IPS-15b (cell line): ENCODE data around the gene OGG1.

Source experiments
- H3K27me3 ChIP-seq: one replicate; pipeline ENCODE4 v1.6.1; 2013; ENCODE audit warnings: low read length; ENCODE audit not compliant: control insufficient read depth, insufficient read depth
- H3K36me3 ChIP-seq: one replicate; pipeline ENCODE4 v1.6.1; 2013; ENCODE audit warnings: low read length; ENCODE audit not compliant: control insufficient read depth, insufficient read depth
- H3K4me1 ChIP-seq: one replicate; pipeline ENCODE4 v1.6.1; 2013; ENCODE audit warnings: mild to moderate bottlenecking, low read length; ENCODE audit not compliant: control insufficient read depth, insufficient read depth
- H3K4me3 ChIP-seq: one replicate; pipeline ENCODE4 v1.5.1; 2013; ENCODE audit warnings: low read depth, low read length
- H3K9ac ChIP-seq: one replicate; pipeline ENCODE4 v1.6.1; 2013; ENCODE audit warnings: low read depth, mild to moderate bottlenecking, low read length
- H3K9me3 ChIP-seq: one replicate; pipeline ENCODE4 v1.6.1; 2013; ENCODE audit warnings: mild to moderate bottlenecking, low read length; ENCODE audit not compliant: control insufficient read depth, insufficient read depth

Gene OGG1

DNA sequence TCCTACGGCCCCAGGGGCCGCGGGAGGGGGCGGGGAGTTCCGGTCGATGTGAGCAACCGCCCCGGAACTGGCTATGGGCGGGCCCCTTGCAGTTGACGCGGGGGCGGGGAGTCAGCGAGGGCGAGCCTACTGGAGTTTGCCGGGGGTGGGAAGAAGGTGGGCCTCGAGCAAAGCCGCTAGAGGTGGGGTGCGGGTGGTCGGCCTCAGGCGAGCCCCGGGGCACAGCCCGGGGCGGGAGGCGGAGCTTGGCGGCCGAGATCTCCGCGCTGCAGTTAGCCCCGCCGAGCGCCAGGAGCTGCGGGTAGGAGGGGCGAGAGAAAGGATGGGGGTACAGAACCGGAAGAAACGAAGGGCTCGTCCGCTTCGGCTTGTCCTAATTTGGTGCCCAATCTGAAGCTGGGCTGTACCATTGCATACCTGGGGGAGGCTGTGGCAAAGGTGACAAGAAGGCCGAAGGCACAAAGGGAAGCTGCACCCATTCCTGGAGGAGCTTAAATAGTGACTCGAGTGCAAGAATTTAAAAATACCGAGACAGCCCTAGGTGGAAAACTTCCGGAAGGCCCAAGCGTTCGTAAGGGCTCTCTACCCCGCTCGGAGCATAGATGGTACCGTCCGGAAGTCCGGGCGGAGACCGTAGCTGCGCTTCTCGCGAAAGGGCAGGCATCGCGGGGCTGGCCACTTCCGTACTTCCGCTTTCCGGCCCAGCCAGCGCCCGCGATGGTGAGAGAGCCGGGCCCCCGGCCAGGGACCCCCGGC lies 42.8 kb downstream of the OGG1 start, which contains the start of the genes ARPC4 and TADA3:
Gene ARPC4, plus strand, starts transcription at position 678 of the 756 bp plus-strand sequence. Its CDS starts 40 bp downstream, at position 718.
Gene TADA3, minus strand, starts transcription at position 69 of the 756 bp plus-strand sequence. CDS start 1,007 bp downstream, outside the sequence.
- Histone ChIP-seq H3K4me1 (no peaks in the 10 kb centered on the region), H3K9me3 (no peaks in the 10 kb centered on the region), H3K27me3 (no peaks in the 10 kb centered on the region), H3K9ac (peak within 1 kb of the TSS; percentile 100), H3K4me3 (peak within 1 kb of the TSS; percentile 99), H3K36me3 (peaks cover 16% of the 10 kb centered on the region)

- peaks cover 18% of the 10 kb centered on the region for H3K36me3 ChIP-seq
Observed at GRCh38 chr3:9793161-9793781, 43.5 kb downstream of the OGG1 start.

GRCh38 chr3:9794400-9794799 lies 44.6 kb downstream of the OGG1 start:
- no peak overlapping the region for H3K9ac ChIP-seq
- no peaks in the 10 kb centered on the region for H3K4me1 ChIP-seq
- H3K27me3 ChIP-seq = no peaks in the 10 kb centered on the region
- no peaks in the 10 kb centered on the region for H3K9me3 ChIP-seq
- H3K36me3 ChIP-seq = peaks cover 15% of the 10 kb centered on the region
- H3K4me3 ChIP-seq = no peak overlapping the region

More at GRCh38 chr3:9793161-9793781, 43.5 kb downstream of the OGG1 start:
- H3K9ac ChIP-seq = peak overlapping the region; percentile 100
- no peaks in the 10 kb centered on the region for H3K4me1 ChIP-seq
- H3K27me3 ChIP-seq = no peaks in the 10 kb centered on the region
- peak overlapping the region; percentile 99 for H3K4me3 ChIP-seq
- no peaks in the 10 kb centered on the region for H3K9me3 ChIP-seq

GRCh38 chr3:9795207-9795606 lies 45.5 kb downstream of the OGG1 start:
- Histone ChIP-seq H3K9ac (no peak overlapping the region), H3K36me3 (peaks cover 18% of the 10 kb centered on the region), H3K27me3 (no peaks in the 10 kb centered on the region), H3K4me1 (no peaks in the 10 kb centered on the region), H3K4me3 (no peak overlapping the region), H3K9me3 (no peaks in the 10 kb centered on the region)

GRCh38 chr3:9797196-9797945 lies 47.6 kb downstream of the OGG1 start:
- H3K9ac ChIP-seq = no peak overlapping the region
- H3K9me3 ChIP-seq = no peaks in the 10 kb centered on the region
- no peak overlapping the region for H3K4me3 ChIP-seq
- H3K27me3 ChIP-seq = no peaks in the 10 kb centered on the region
- H3K4me1 ChIP-seq = no peaks in the 10 kb centered on the region
- peaks cover 29% of the 10 kb centered on the region for H3K36me3 ChIP-seq

- Histone ChIP-seq H3K4me3 (no peak overlapping the region), H3K36me3 (peaks cover 52% of the 10 kb centered on the region), H3K27me3 (no peaks in the 10 kb centered on the region), H3K4me1 (no peaks in the 10 kb centered on the region), H3K9me3 (no peaks in the 10 kb centered on the region), H3K9ac (no peak overlapping the region)
Observed at GRCh38 chr3:9800529-9800928, 50.8 kb downstream of the OGG1 start.

DNA sequence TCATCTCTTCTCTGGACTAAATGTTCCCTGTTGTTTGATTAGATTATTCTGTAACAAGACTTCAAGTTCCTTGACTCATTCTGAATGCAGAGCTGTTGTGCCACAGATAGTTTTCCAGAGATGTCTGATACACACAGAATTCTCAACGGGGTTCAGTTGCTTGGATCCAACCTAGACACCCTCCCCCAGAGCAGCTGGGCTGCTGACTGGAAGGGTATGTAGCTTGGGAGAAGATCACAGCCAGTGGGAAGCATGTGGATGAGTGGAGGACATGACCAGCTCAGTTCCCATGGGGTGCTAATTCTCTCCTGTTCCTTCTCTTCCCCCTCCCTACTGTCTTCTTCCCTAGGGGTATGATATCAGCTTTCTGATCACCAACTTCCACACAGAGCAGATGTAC lies 53.7 kb downstream of the OGG1 start:
- H3K27me3 ChIP-seq = no peaks in the 10 kb centered on the region
- no peak overlapping the region for H3K4me3 ChIP-seq
- no peak overlapping the region for H3K9ac ChIP-seq
- H3K9me3 ChIP-seq = no peaks in the 10 kb centered on the region
- H3K4me1 ChIP-seq = no peaks in the 10 kb centered on the region
- peaks cover 58% of the 10 kb centered on the region for H3K36me3 ChIP-seq

- Histone ChIP-seq H3K9ac (no peak overlapping the region), H3K36me3 (peaks cover 52% of the 10 kb centered on the region), H3K27me3 (no peaks in the 10 kb centered on the region), H3K4me3 (no peak overlapping the region), H3K9me3 (no peaks in the 10 kb centered on the region), H3K4me1 (peaks cover 4% of the 10 kb centered on the region)
Observed at GRCh38 chr3:9804996-9805395, 55.2 kb downstream of the OGG1 start.

- Histone ChIP-seq H3K4me1 (peaks cover 8% of the 10 kb centered on the region), H3K9ac (no peak overlapping the region), H3K27me3 (peaks cover 7% of the 10 kb centered on the region), H3K36me3 (peaks cover 43% of the 10 kb centered on the region), H3K9me3 (no peaks in the 10 kb centered on the region), H3K4me3 (no peak overlapping the region)
Observed at GRCh38 chr3:9806137-9806536, 56.4 kb downstream of the OGG1 start.
